A549 (cell line): Measurements from ENCODE around the gene CFAP70. TPM values are rescaled to one million over a fixed set of nuclear protein-coding genes. Genes with fewer than 3 reads are reported as not detected.

ENCODE experiments used
- ATAC-seq, 2 experiments: fragments of 200-7000 bp in 1 of 2; fragments of >200 bp in 1 of 2; cut with Nextera tagmentation in 1 of 2; cut with Tn5 transposase in 1 of 2; 3 replicates each; pipeline versions ENCODE4 v1.8.0 to v1.9.1; 2018 to 2020; ENCODE audit warnings: mild to moderate bottlenecking in 1 of 2, moderate library complexity in 1 of 2
- CTCF ChIA-PET: fragments of 300-600 bp; sonication (Branson Sonifier 250); formaldehyde crosslinking; extraction: SDS; loops from one replicate; lab custom pipeline; 2021; ENCODE audit warnings: antibody characterized with exemption, inconsistent platforms; lab: Yijun Ruan, JAX
- POLR2A ChIA-PET: fragments of 350-600 bp; formaldehyde crosslinking; extraction: SDS; loops from one replicate; lab custom pipeline; 2021; ENCODE audit warnings: antibody characterized with exemption, inconsistent platforms; lab: Yijun Ruan, JAX
- DNase-seq, 2 experiments: peaks; one replicate each; pipeline versions ENCODE4 v3.0.0 to v3.0.0-alpha.2; 2011 to 2016; ENCODE audit warnings: low read depth in 1 of 2, low spot score in 1 of 2
- FAIRE-seq: peaks from 2 replicates; lab custom pipeline; 2011; peaks lifted over from hg19 to GRCh38; lab: Jason Lieb, UNC
- H3K27ac ChIP-seq, 2 experiments: fragments of >200 bp; sonication (Bioruptor Twin); formaldehyde crosslinking; 3 replicates each; pipeline ENCODE4 v1.5.1; 2016 to 2017
- H3K4me1 ChIP-seq: fragments of >200 bp; sonication (Bioruptor Twin); formaldehyde crosslinking; 3 replicates; pipeline ENCODE4 v1.6.1; 2016
- H3K4me2 ChIP-seq: fragments of >200 bp; sonication (Bioruptor Twin); formaldehyde crosslinking; 3 replicates; pipeline ENCODE4 v1.6.1; 2016
- H3K4me3 ChIP-seq: fragments of >200 bp; sonication (Bioruptor Twin); formaldehyde crosslinking; 3 replicates; pipeline ENCODE4 v1.5.1; 2016
- H3K9me3 ChIP-seq: fragments of >200 bp; sonication (Bioruptor Twin); formaldehyde crosslinking; 3 replicates; pipeline ENCODE4 v1.6.1; 2016
- BHLHE40 ChIP-seq: IDR thresholded peaks from 2 replicates; pipeline ENCODE4 v1.6.1; 2012; ENCODE audit warnings: low read depth, low read length, inconsistent platforms
- CBX8 ChIP-seq: fragments of 200-600 bp; sonication (generic); IDR thresholded peaks from 2 replicates; pipeline ENCODE4 v1.6.1; 2016
- CTCF ChIP-seq: fragments of >200 bp; sonication (Bioruptor Twin); formaldehyde crosslinking; IDR thresholded peaks from 3 replicates; pipeline ENCODE4 v1.5.1; 2016
- EHF ChIP-seq: fragments of 250-450 bp; sonication (Bioruptor Pico); IDR thresholded peaks from 2 replicates; pipeline ENCODE4 v1.5.0; 2020; ENCODE audit warnings: mild to moderate bottlenecking
- ELK1 ChIP-seq: fragments of 150-350 bp; IDR thresholded peaks from 2 replicates; pipeline ENCODE4 v1.6.1; 2014; ENCODE audit warnings: low read depth, mild to moderate bottlenecking, low read length
- HDAC2 ChIP-seq: fragments of 200-600 bp; sonication (generic); IDR thresholded peaks from 2 replicates; pipeline ENCODE4 v1.6.1; 2016
- HOXB5 ChIP-seq: fragments of 250-450 bp; sonication (Bioruptor Pico); IDR thresholded peaks from 2 replicates; pipeline ENCODE4 v1.5.0; 2020; ENCODE audit warnings: mild to moderate bottlenecking, moderate library complexity
- JUN ChIP-seq, 2 experiments: fragments of >200 bp; sonication (Bioruptor Twin); formaldehyde crosslinking; IDR thresholded peaks; 2 replicates in 1 of 2; 3 replicates in 1 of 2; pipeline ENCODE4 v1.6.1; 2016 to 2017
- KDM1A ChIP-seq: fragments of 200-600 bp; sonication (generic); IDR thresholded peaks from 2 replicates; pipeline ENCODE4 v1.6.1; 2016; ENCODE audit warnings: low read depth, mild to moderate bottlenecking
- KDM5A ChIP-seq: fragments of 200-600 bp; sonication (generic); IDR thresholded peaks from 2 replicates; pipeline ENCODE4 v1.6.1; 2016; ENCODE audit warnings: antibody characterized with exemption, mild to moderate bottlenecking
- MAX ChIP-seq: IDR thresholded peaks from 2 replicates; pipeline ENCODE4 v1.6.1; 2012
- MAZ ChIP-seq: fragments of 150-350 bp; IDR thresholded peaks from 2 replicates; pipeline ENCODE4 v1.6.1; 2014; ENCODE audit warnings: antibody characterized with exemption, low read depth, low read length, borderline replicate concordance
- MYC ChIP-seq: IDR thresholded peaks from 2 replicates; pipeline ENCODE4 v1.6.1; 2012; ENCODE audit warnings: mild to moderate bottlenecking, inconsistent platforms, low read length, improper control_type of control experiment, borderline replicate concordance
- PHF8 ChIP-seq: fragments of 200-600 bp; sonication (generic); IDR thresholded peaks from 2 replicates; pipeline ENCODE4 v1.6.1; 2016; ENCODE audit warnings: low read depth, mild to moderate bottlenecking, antibody characterized with exemption, moderate library complexity, borderline replicate concordance
- POLR2A ChIP-seq: IDR thresholded peaks from 2 replicates; pipeline ENCODE4 v1.6.1; 2012; ENCODE audit warnings: mild to moderate bottlenecking, low read length
- RAD21 ChIP-seq, 2 experiments: fragments of >200 bp in 1 of 2; sonication (Bioruptor Twin) in 1 of 2; formaldehyde crosslinking in 1 of 2; IDR thresholded peaks in 1 of 2; conservative IDR thresholded peaks in 1 of 2; 2 replicates in 1 of 2; 3 replicates in 1 of 2; pipeline ENCODE4 v1.6.1; 2012 to 2018; ENCODE audit warnings: inconsistent platforms in 1 of 2
- RARB ChIP-seq: fragments of 250-450 bp; sonication (Bioruptor Pico); IDR thresholded peaks from 2 replicates; pipeline ENCODE4 v1.8.0; 2021; ENCODE audit warnings: mild to moderate bottlenecking, moderate library complexity
- REST ChIP-seq: fragments of 200-600 bp; sonication (generic); IDR thresholded peaks from 2 replicates; pipeline ENCODE4 v1.6.1; 2016; ENCODE audit warnings: antibody characterized with exemption, mild to moderate bottlenecking, moderate library complexity
- RFX5 ChIP-seq: fragments of 450-650 bp; IDR thresholded peaks from 2 replicates; pipeline ENCODE4 v1.7.1; 2014; ENCODE audit warnings: antibody characterized with exemption, mild to moderate bottlenecking, moderate library complexity
- RNF2 ChIP-seq: fragments of 200-600 bp; sonication (generic); IDR thresholded peaks from 2 replicates; pipeline ENCODE4 v1.6.1; 2016; ENCODE audit warnings: low read depth, mild to moderate bottlenecking, antibody characterized with exemption, moderate library complexity, borderline replicate concordance
- SMC3 ChIP-seq: fragments of >200 bp; sonication (Bioruptor Twin); formaldehyde crosslinking; IDR thresholded peaks from 3 replicates; pipeline ENCODE4 v1.6.1; 2018; ENCODE audit warnings: inconsistent platforms
- TP53 ChIP-seq: fragments of 250-450 bp; sonication (Bioruptor Pico); IDR thresholded peaks from 2 replicates; pipeline ENCODE4 v1.5.0; 2021; ENCODE audit warnings: mild to moderate bottlenecking, moderate library complexity
- ZC3H11A ChIP-seq: fragments of 450-650 bp; IDR thresholded peaks from 2 replicates; pipeline ENCODE4 v1.6.1; 2014; ENCODE audit warnings: antibody characterized with exemption, mild to moderate bottlenecking
- ZFP36 ChIP-seq: fragments of 450-650 bp; IDR thresholded peaks from 2 replicates; pipeline ENCODE4 v1.6.1; 2014; ENCODE audit warnings: borderline replicate concordance; ENCODE audit not compliant: partially characterized antibody
- ZNF302 ChIP-seq: fragments of 250-450 bp; sonication (Bioruptor Pico); IDR thresholded peaks from 2 replicates; pipeline ENCODE4 v1.9.0; 2021; ENCODE audit warnings: inconsistent platforms, mild to moderate bottlenecking, moderate library complexity
- ZSCAN20 ChIP-seq: fragments of 250-450 bp; sonication (Bioruptor Pico); IDR thresholded peaks from 2 replicates; pipeline ENCODE4 v1.8.0; 2022; ENCODE audit warnings: mild to moderate bottlenecking, moderate library complexity
- WGBS: methylation state at CpG from one replicate; pipeline ENCODE4 v1.1.6; 2017; ENCODE audit errors: missing lambda C conversion rate; 5-methylcytosine and 5-hydroxymethylcytosine counted together
- polyA plus RNA-seq, 4 experiments: library from polyadenylated mRNA; depleted of rRNA in 3 of 4; stranded (reverse); fragments of >200 nt; fragmentation: RNase III in 1 of 4; extraction: RNeasy Plus Mini Kit Qiagen cat#74134 plus additional on column Dnase treatment in 1 of 4; gene quantifications; 2 replicates in 3 of 4; 3 replicates in 1 of 4; pipeline ENCODE4 v1.2.3, GENCODE V29; 2011 to 2017
- TF ChIP-seq, protein P1 (sequence below): IDR thresholded peaks from 2 replicates; pipeline ENCODE4 v1.6.1; 2012

The CFAP70 gene
- polyA plus RNA-seq, 2 of the 4 experiments (the other 2 are of a cell fraction) = 0.34 to 0.98 TPM

- CTCF ChIA-PET = no interaction called here
- TF ChIP-seq ZFP36 (no peak), RNF2 (no peak)
- Histone ChIP-seq H3K4me2 (no peak overlapping the region), H3K27ac (no peak overlapping the region), H3K4me3 (no peak overlapping the region), H3K9me3 (no peaks in the 10 kb centered on the region), H3K4me1 (no peaks in the 10 kb centered on the region)
- POLR2A ChIA-PET = no interaction called here
- FAIRE-seq = no peak
- 91% methylated on average over 3 of the region's 3 CpGs for WGBS
- no peak for DNase-seq
- ATAC-seq = no peak
Observed at GRCh38 chr10:73228247-73228646, 130.4 kb downstream of the CFAP70 start.

DNA sequence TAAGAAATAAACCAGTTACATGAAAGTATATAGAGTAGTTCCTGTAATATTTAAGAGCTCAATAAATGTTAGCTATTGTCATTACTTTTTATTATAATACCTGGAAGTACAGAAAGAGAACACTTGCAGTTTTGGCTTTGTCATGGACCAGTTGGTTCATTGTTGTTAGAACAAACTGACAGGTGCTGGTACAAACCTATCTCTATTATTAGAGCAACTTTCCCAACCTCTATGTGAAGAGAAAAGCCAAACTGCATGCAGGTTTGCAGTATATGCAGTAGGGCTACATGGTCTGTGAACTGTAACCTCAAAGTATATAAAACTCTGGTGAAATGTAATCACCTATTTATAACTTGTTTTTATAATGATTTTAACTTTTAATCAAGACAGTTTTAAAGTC is 132.0 kb downstream of the CFAP70 start:
- Histone ChIP-seq H3K4me1 (no peaks in the 10 kb centered on the region), H3K4me2 (no peak overlapping the region), H3K9me3 (no peaks in the 10 kb centered on the region)
- FAIRE-seq = no peak
- CTCF ChIA-PET = interaction anchor here (0.6 to 1.7 kb wide), 2 partner anchors 25 to 81 kb away, joined by 3 to 5 read pairs; no protein-coding TSS in a partner anchor
- no peak for ATAC-seq
- DNase-seq = no peak
- TF ChIP-seq RARB (CRISPR knock-in tag) = no peak
- no peak for TF ChIP-seq ZFP36
- TF ChIP-seq ZC3H11A = no peak
- no peak for TF ChIP-seq POLR2A
- no peak for TF ChIP-seq MAZ
- TF ChIP-seq SMC3 = no peak
- TF ChIP-seq MAX = no peak
- TF ChIP-seq ZNF302 (CRISPR knock-in tag) = no peak
- TF ChIP-seq, protein P1, sequence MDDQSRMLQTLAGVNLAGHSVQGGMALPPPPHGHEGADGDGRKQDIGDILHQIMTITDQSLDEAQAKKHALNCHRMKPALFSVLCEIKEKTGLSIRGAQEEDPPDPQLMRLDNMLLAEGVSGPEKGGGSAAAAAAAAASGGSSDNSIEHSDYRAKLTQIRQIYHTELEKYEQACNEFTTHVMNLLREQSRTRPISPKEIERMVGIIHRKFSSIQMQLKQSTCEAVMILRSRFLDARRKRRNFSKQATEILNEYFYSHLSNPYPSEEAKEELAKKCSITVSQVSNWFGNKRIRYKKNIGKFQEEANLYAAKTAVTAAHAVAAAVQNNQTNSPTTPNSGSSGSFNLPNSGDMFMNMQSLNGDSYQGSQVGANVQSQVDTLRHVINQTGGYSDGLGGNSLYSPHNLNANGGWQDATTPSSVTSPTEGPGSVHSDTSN = no peak
- TF ChIP-seq EHF (CRISPR knock-in tag) = no peak
- no peak for TF ChIP-seq JUN (IDR thresholded peaks at IDR 0.05)
- TF ChIP-seq, all 56 proteins: peak for 0
- Histone ChIP-seq H3K4me3 (no peak overlapping the region), H3K27ac (no peak overlapping the region)
- POLR2A ChIA-PET = interaction anchor here (1.0 kb wide), 1 partner anchor 20 kb away, joined by 3 read pairs; the partner anchor contains the start of gene DNAJC9

DNA sequence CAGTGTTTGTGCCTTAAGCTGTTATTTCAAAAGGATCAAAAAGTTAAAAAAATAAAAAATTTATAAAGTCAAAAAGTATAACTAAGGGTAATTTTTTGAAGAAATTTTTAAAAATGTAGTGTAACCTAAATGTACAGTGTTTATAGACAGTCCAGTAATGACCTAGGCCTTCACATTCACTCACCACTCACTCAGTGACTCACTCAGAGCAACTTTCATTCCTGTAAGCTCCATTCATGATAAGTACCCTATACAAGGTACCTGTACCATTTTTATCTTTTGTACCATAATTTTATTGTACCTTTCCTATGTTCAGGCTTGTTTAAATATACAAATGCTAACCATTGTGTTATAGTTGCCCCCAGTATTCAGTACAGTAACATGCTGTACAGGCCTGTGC is 133.1 kb downstream of the CFAP70 start:
- POLR2A ChIA-PET = interaction anchor here (1.2 kb wide), 1 partner anchor 21 kb away, joined by 5 read pairs; the partner anchor contains the start of gene DNAJC9
- CTCF ChIA-PET = interaction anchor here (1.7 kb wide), 1 partner anchor 24 kb away, joined by 3 read pairs; no protein-coding TSS in a partner anchor
- no peak overlapping the region for H3K4me2 ChIP-seq
- FAIRE-seq (peak; percentile 43), ATAC-seq (no peak)
- no peaks in the 10 kb centered on the region for H3K9me3 ChIP-seq
- TF ChIP-seq PHF8 = no peak
- TF ChIP-seq MYC = no peak
- TF ChIP-seq REST = no peak
- TF ChIP-seq ZSCAN20 = no peak
- TF ChIP-seq KDM5A = no peak
- TF ChIP-seq BHLHE40 = no peak
- no peak for TF ChIP-seq HDAC2
- TF ChIP-seq ZFP36 = no peak
- TF ChIP-seq RFX5 = no peak
- no peak for TF ChIP-seq HOXB5 (CRISPR knock-in tag)
- no peak for TF ChIP-seq ELK1
- no peak for TF ChIP-seq CTCF
- TF ChIP-seq CBX8 = no peak
- no peak for TF ChIP-seq POLR2A
- TF ChIP-seq TP53 (CRISPR knock-in tag) = no peak
- no peak for TF ChIP-seq KDM1A
- TF ChIP-seq EHF (CRISPR knock-in tag) = no peak
- TF ChIP-seq RAD21 (conservative IDR thresholded peaks at IDR 0.05 in 1 of 2, IDR thresholded peaks at IDR 0.05 in 1 of 2) = no peak
- TF ChIP-seq, all 56 proteins: peak for 0
- H3K27ac ChIP-seq = no peak overlapping the region
- no peak for DNase-seq
- H3K4me1 ChIP-seq = no peaks in the 10 kb centered on the region
- no peak overlapping the region for H3K4me3 ChIP-seq
